Ovary (tissue), 3 donors: ENCODE measurements around the gene SNX25.

ENCODE experiments used
- CTCF ChIP-seq, 3 donors: fragments of 450-650 bp in 2 of 3; fragments of 200-600 bp in 1 of 3; IDR thresholded peaks; one replicate each; pipeline versions ENCODE4 v1.5.1 to v1.8.0; 2016 to 2022; ENCODE audit warnings: antibody characterized with exemption in 3 of 3, mild to moderate bottlenecking in 1 of 3
- POLR2A ChIP-seq: fragments of 450-650 bp; IDR thresholded peaks from one replicate; pipeline ENCODE4 v1.6.1; 2017; ENCODE audit warnings: antibody characterized with exemption, mild to moderate bottlenecking, moderate library complexity
- donor health status: DM: no; HTN: no; CAD: no.

GRCh38 chr4:185215261-185215660 lies 5.9 kb downstream of the SNX25 start:
- no peak for TF ChIP-seq CTCF (IDR thresholded peaks at IDR 0.05)
- TF ChIP-seq POLR2A, result no peak
